Psoas muscle (tissue), 8 donors: ENCODE data around the gene ZSCAN5A. TPM values are rescaled to one million over a fixed set of nuclear protein-coding genes. Genes with fewer than 3 reads are reported as not detected.
"Not testable (repeated sequence)": the region's sequence is repeated elsewhere in the genome, so short reads cannot be mapped to it uniquely, and the experiment has no call there.

Experiments
- ATAC-seq, 4 donors: fragments of 200-7000 bp; cut with Tn5 transposase; one replicate each; pipeline ENCODE4 v1.9.1; 2020; ENCODE audit warnings: moderate library complexity in 3 of 4, mild to moderate bottlenecking in 2 of 4
- DNase-seq, 2 donors: peaks; one replicate each; pipeline ENCODE4 v3.0.0-alpha.2; 2020
- H3K27ac ChIP-seq: fragments of 200-600 bp; one replicate; pipeline ENCODE4 v1.8.0; 2022
- H3K27me3 ChIP-seq, 3 donors: fragments of 200-600 bp in 1 of 3; one replicate each; pipeline versions ENCODE4 v1.6.1 to v1.8.0; 2013 to 2022; ENCODE audit warnings: low read length in 2 of 3, mild to moderate bottlenecking in 2 of 3, moderate library complexity in 1 of 3; ENCODE audit not compliant: insufficient read depth in 3 of 3
- H3K36me3 ChIP-seq, 2 donors: fragments of 200-600 bp in 1 of 2; one replicate each; pipeline versions ENCODE4 v1.6.1 to v1.8.0; 2013 to 2022; ENCODE audit warnings: low read depth in 1 of 2, mild to moderate bottlenecking in 1 of 2, moderate library complexity in 1 of 2; ENCODE audit not compliant: insufficient read depth in 1 of 2
- H3K4me1 ChIP-seq: fragments of 200-600 bp; one replicate; pipeline ENCODE4 v1.8.0; 2022
- H3K4me3 ChIP-seq: fragments of 200-600 bp; one replicate; pipeline ENCODE4 v1.8.0; 2022; ENCODE audit warnings: mild to moderate bottlenecking
- H3K9me3 ChIP-seq: fragments of 200-600 bp; one replicate; pipeline ENCODE4 v1.8.0; 2022
- CTCF ChIP-seq: fragments of 200-600 bp; IDR thresholded peaks from one replicate; pipeline ENCODE4 v1.8.0; 2022; ENCODE audit warnings: antibody characterized with exemption
- WGBS, 3 donors: extraction: QIAGEN DNeasy Blood & Tissue Kit; methylation state at CpG; one replicate each; pipeline versions ENCODE4 v1.1.6 to v1.1.7; 2013; 5-methylcytosine and 5-hydroxymethylcytosine counted together
- intact Hi-C, 2 donors: fragments of 100-400 bp; cut with DNase I; formaldehyde crosslinking; loops; one replicate each; pipeline versions ENCODE4 v1.11.0 to v1.14.2; 2022
- polyA plus RNA-seq, 3 donors: library from polyadenylated mRNA; stranded (reverse); fragments of 200-250 nt; gene quantifications; one replicate each; pipeline ENCODE4 v1.2.3, GENCODE V29; 2013
- total RNA-seq, 4 donors: library from RNA; stranded (reverse); fragmentation: NEBNext Ultra II Directional in 2 of 4; extraction: Animal tissue kit (Norgen Biotek cat#: 25700) in 2 of 4; gene quantifications; one replicate each; pipeline versions ENCODE4 v1.2.1 to v1.2.4, GENCODE V29; 2021 to 2023
- donor health status: healthy with polysubstance abuse.
- donor health status: DM: no; HTN: no; CAD: no; lungs with moderate emphysema.
- donor health status: Bipolar disorder and iron deficiency.
- donor health status: healthy.
- donor health status: DM: yes; HTN: yes; CAD: no.
- donor health status: DM: no; HTN: no; CAD: no.
- donor health status: DM: no; HTN: no; CAD: no.
- donor health status: DM: yes; HTN: yes; CAD: no.

ZSCAN5A gene
- total and polyA plus RNA-seq, 7 donors, result 3.8 to 16.3 (median 10.7) TPM

GRCh38 chr19:56201973-56202372 is 112.7 kb downstream of the ZSCAN5A start, which contains the start of gene ZSCAN5C:
Gene ZSCAN5C, plus strand, starts transcription at chr19:56202273. Its CDS starts 3,641 bp downstream, at chr19:56205914.
- 49 to 57% (median 53%) methylated on average over 3 of the region's 3 CpGs for WGBS, 3 donors

GRCh38 chr19:56199687-56200086 is 115.0 kb downstream of the ZSCAN5A start:
- WGBS, 3 donors, result 60 to 66% (median 65%) methylated on average over 7 of the region's 7 CpGs
- ATAC-seq, result no peak
- no peaks in the 10 kb centered on the region for H3K4me1 ChIP-seq
- no peaks in the 10 kb centered on the region for H3K9me3 ChIP-seq
- H3K36me3 ChIP-seq, result no peaks in the 10 kb centered on the region
- H3K27ac ChIP-seq, result no peak overlapping the region
- H3K27me3 ChIP-seq, result peaks cover 0 to 2% (median 2%) of the 10 kb centered on the region in 3 donors
- DNase-seq, result no peak
- H3K4me3 ChIP-seq, result no peak overlapping the region
- TF ChIP-seq CTCF, result no peak
- intact Hi-C loops, result no loop called here

More at GRCh38 chr19:56201973-56202372, 112.7 kb downstream of the ZSCAN5A start, which contains the start of gene ZSCAN5C:
- H3K36me3 ChIP-seq, result no peaks in the 10 kb centered on the region
- no peak within 1 kb of the TSS for H3K27ac ChIP-seq
- H3K9me3 ChIP-seq, result no peaks in the 10 kb centered on the region
- no peak for TF ChIP-seq CTCF
- H3K27me3 ChIP-seq, result peaks cover 2% of the 10 kb centered on the region in 3 donors
- no peaks in the 10 kb centered on the region for H3K4me1 ChIP-seq
- no peak for ATAC-seq
- no peak for DNase-seq
- no peak within 1 kb of the TSS for H3K4me3 ChIP-seq
- intact Hi-C loops, result no loop called here

- intact Hi-C loops, H3K27me3 ChIP-seq, H3K4me3 ChIP-seq, ATAC-seq, H3K36me3 ChIP-seq, H3K27ac ChIP-seq, DNase-seq, H3K9me3 ChIP-seq, H3K4me1 ChIP-seq: not testable (repeated sequence)
- WGBS, 3 donors, result 87 to 90% (median 90%) methylated on average over 23 of the region's 23 CpGs
Observed at GRCh38 chr19:56197646-56198045, 117.0 kb downstream of the ZSCAN5A start, which contains the start of gene ZSCAN5B. Gene ZSCAN5B, minus strand, starts transcription at chr19:56197783. Its CDS starts 4,731 bp downstream, at chr19:56193052.

GRCh38 chr19:56193981-56194640 is 120.5 kb downstream of the ZSCAN5A start:
- H3K9me3 ChIP-seq, result no peaks in the 10 kb centered on the region
- intact Hi-C loops, result no loop called here
- no peak for TF ChIP-seq CTCF
- H3K4me1 ChIP-seq, result no peaks in the 10 kb centered on the region
- no peak overlapping the region for H3K27ac ChIP-seq
- no peak overlapping the region for H3K4me3 ChIP-seq
- 83 to 85% (median 84%) methylated on average over 12 of the region's 12 CpGs for WGBS, 3 donors
- H3K36me3 ChIP-seq, result no peaks in the 10 kb centered on the region
- ATAC-seq (no peak), DNase-seq (no peak)
- no peaks in the 10 kb centered on the region for H3K27me3 ChIP-seq

GRCh38 chr19:56191711-56192110 is 122.9 kb downstream of the ZSCAN5A start:
- WGBS, 3 donors, result 76 to 80% (median 80%) methylated on average over 10 of the region's 10 CpGs
- Histone ChIP-seq H3K27me3 (no peaks in the 10 kb centered on the region), H3K4me3 (no peak overlapping the region), H3K4me1 (no peaks in the 10 kb centered on the region), H3K9me3 (no peaks in the 10 kb centered on the region), H3K27ac (no peak overlapping the region), H3K36me3 (no peaks in the 10 kb centered on the region)
- ATAC-seq (no peak), DNase-seq (no peak)
- intact Hi-C loops, result no loop called here
- TF ChIP-seq CTCF, result no peak
